HG02763 (cell line): ENCODE results near the gene CDC25C.
"Not testable (repeated sequence)": the region's sequence is repeated elsewhere in the genome, so short reads cannot be mapped to it uniquely, and the experiment has no call there.

Experiments used
- ATAC-seq: cut with Tn5 transposase; IDR thresholded peaks from one replicate; pipeline ENCODE4 v1.9.1; 2021; ENCODE audit warnings: mild to moderate bottlenecking, moderate library complexity; ENCODE audit not compliant: unreplicated experiment

Gene CDC25C

DNA sequence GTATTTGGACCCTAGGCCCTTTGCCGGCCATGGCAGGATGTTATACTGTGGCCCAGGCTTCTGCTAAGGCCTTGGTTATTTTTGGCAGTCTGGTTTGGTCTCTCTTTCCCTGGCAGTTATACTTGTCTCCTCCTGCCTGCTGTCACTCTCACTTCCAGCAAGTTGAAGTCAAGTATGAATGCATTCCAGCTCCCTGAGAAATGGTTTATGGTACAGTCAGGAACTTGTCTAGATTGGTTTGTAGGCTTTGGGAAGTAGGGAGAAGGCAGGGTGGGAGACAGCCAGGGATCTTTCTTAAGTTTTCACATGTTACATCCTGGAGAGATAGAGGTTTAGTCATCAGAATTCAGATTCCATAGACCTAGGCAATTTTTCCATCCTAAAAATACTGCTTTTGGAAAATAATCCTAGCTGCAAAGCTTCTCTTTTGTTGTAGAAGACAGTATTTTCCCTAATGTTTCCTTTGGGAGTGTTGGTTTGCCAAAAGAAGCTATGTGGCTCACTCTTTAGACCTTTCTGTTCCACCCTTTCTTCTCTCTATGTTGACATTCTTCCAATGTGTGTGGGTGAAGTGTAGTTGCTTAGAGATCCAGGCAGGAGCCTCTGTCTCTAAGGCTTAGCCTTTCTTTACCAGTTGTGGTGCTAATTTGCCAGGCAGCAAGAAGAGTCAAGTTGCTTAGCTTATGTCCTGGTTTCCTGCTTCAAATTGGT lies 18.4 kb upstream of the CDC25C start:
- no peak for ATAC-seq

DNA sequence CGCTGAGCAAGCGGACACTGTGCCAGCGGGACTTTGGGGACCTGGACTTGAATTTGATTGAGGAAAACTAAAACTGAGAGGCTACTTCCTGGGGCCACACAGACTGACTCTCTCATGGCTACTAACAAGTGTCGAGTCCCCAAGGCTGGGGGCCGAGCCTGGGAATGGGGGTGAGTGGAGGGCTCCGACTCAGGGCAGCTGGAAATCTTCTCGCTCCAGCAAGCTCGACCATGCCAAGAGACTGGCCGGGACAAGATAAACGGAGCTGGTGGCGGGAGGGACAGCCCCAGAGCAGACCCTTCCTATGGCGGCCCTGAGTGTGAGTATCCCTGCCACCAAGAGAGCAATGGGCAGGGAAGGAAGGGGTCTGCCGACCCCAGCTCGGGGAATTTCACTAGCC lies 15.3 kb upstream of the CDC25C start:
- ATAC-seq, result no peak

DNA sequence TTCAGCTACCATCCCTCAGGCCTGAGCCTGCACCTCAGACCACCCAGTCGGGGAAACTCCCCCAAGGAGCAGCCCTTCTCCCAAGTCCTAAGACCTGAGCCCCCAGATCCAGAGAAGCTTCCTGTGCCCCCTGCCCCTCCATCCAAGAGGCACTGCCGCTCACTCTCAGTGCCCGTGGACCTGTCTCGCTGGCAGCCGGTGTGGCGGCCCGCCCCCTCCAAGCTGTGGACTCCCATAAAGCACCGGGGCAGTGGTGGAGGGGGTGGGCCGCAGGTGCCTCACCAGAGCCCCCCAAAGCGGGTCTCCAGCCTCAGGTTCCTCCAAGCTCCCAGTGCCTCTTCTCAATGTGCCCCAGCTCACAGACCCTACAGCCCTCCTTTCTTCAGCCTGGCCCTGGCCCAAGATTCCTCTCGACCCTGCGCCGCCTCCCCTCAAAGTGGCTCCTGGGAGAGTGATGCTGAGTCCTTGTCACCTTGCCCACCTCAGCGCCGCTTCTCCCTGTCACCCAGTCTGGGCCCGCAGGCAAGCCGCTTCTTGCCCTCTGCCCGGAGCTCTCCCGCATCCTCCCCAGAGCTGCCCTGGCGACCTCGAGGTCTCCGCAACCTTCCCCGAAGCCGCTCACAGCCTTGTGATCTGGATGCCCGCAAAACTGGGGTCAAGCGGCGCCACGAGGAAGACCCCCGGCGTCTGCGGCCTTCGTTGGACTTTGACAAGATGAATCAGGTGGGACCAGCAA lies 13.5 kb upstream of the CDC25C start:
- no peak for ATAC-seq

DNA sequence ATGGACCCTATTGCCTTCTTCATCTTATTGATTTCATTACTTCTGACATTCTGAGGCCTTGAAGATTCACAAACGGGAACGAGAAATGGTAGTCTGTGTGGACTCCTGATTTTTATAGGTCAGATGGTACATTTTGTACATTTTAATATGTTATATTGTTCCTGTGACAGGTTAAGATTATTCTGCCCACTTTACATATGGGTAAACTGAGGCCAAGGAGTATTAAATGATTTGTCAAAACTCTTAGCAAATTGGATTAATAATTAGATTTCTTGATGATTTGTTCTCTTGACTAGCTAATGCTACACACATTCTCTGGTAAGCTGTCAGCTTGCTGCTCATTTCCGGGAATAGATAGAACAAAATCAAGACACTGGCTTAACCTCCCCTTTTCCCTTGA lies 8.4 kb upstream of the CDC25C start:
- ATAC-seq, result no peak

- no peak for ATAC-seq
Observed at GRCh38 chr5:138339464-138339863, 7.9 kb upstream of the CDC25C start.

DNA sequence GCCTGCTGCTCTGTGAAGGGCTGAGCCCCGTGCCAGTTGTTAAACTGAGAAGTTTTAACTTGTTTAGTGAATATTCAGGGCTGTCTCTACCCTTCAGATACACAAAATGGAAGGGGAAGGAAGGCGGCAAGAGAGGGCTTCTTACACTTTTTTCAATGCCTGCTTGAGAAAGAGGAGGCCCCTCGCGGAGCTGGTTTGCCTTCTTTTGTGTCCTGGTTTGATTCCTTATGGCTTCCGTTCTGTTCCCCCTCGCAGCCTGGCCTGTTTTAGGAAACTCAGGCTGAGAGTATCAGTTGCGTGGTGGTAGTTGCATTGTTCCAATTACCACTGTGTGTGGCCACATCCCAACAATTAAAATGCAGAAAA lies 7.5 kb upstream of the CDC25C start:
- ATAC-seq, result no peak

DNA sequence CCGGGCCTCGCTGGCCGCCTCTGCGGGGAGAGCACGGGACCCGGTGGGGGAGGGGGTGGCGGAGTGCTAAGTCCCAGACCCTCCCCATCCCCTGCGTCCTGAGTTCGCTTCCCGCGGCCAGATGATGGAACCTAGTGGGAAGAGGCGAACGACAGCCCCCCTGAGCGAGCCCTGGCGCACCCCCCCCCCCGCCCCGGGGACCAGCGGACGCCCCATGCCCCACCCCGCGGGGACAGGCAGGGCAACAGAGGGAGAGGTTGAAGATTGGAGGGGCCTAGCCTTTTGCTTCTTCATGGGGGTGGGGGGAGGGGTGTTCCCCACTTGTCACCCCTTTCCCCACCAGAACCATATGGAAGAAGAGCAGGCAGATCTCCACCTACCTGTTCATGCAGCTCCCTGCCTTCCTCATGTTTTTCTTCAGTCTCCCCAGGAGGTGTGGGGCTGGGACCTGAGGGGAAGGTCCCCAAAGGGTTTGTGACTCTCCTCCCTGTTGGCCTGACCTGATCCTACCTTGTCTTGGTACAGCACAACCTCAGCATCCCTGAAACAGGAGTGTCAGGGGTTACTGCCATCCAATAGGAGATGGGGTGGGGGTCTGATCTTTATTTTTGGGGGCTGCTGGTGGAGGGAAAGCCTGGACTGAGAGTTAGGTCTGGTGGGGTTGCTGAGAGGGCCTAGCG lies 6.9 kb upstream of the CDC25C start:
- no peak for ATAC-seq

DNA sequence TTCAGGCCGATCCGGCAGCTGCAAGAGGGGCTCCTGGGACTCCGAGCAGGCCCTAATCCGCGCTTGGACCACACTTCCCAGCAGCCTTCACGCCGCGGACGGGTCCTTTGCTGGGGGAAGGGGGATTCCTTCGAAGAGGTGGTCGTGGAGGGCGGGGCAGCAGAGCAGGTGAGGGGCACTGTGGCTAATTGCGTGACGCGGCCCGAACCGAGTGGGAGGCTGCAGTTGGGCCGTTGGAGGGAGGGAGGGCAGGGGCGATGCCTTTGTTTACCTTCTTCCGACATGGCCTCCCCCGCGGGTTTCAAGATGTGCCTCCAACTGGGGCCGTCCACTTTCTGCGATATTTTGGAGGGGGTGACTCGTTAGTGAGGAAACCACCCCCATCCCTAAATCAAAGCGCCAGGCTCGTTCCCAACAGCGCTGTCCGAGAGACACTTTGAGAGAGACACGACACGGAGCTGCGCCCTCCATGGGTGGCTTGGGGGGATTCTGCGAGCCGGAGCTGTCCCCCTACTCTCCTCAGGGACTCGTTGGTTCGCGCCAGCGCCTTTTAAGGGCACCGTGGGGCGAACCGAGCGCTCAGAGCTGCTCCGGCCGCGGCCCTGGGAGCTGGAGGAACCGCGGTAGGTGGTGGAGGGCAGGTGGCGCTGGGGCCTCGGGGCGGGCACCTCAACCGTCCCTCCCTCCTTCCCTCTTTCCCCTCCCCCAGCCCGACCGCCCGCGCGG lies 6.2 kb upstream of the CDC25C start, which contains the start of gene FAM53C:
TSS of gene FAM53C (plus strand) at position 582 of the 726 bp plus-strand sequence. CDS start 3,070 bp downstream, outside the sequence.
- ATAC-seq, result peak; percentile 86

DNA sequence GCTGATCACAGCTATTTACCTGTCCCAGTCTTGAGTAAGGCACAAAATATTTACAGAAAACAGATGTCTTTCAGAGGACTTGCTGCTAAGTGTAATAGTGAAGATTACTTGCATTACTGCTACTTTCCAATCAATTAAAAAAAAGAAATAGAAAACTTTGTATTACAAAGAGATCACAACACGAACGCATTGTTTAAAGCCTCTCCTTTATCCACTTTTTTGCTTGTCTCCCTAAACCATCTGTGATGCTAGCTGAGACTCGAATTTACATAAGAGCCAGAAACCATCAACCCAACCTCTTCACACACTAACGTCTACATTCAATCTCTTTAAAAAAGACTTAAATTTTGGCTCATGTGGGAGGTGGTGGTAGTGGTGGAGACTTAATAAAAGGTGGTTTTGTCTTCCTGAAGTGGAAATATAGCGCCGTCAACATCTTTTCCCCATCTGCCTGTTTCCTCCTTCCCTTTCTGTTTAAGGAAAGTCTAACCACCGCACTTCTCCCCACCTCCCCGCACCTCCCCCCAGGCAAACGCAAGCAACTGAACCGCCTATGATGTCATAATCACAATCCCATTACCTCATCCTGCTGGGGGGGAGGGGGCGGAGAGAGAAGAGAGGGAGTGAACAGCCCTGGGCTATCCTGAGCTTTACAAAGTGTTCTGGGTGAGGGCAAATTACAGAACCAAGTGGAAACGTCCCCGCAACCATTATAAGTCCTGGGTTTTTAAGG lies 5.5 kb upstream of the CDC25C start:
- ATAC-seq, result peak; percentile 10

- ATAC-seq, result no peak
Observed at GRCh38 chr5:138334867-138335447, 3.4 kb upstream of the CDC25C start.

DNA sequence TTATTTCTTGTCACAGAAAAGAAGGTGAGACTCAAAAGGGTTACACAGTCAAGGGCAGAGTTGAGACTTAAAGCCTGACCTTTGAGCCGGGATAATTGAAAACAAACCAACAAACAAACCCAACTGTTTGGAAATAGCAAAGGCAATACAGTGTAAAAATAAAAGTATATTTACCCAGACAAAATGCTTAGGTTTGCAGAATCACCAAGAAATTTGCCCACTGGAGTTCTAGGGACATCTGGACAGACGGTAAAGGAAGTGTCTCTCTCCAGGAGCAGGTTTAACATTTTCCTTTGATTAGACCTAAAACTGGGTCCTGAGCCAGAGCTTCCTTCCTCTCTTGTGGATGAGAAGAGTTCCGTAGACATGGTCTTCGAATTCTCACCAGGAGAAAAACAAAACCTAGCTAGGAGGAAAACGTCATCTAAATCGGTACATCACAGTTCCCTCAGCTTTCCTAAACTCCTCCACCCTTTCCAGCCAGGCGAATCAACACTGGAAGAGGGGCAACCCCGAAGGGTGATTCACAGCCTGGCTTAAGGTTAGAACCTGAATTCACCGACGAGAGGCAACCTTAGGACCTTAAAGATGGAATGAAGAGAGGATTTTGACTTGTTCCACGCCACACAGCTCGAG lies 673 bp downstream of the CDC25C start:
- no peak for ATAC-seq

DNA sequence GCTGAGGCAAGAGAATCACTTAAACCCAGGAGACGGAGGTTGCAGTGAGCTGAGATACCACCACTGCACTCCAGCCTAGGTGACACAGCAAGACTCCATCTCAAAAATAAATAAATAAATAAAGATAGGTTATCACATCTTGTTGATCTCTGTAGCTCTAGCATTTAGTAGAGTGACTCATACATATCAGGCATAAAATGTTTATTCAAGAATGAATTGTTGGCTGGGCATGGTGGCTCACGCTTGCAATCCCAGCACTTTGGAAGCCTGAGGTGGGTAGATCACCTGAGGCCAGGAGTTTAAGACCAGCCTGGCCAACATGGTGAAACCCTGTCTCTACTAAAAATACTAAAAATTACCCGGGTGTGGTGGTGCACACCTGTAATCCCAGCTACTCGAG lies 13.4 kb downstream of the CDC25C start:
- ATAC-seq, result not testable (repeated sequence)

GRCh38 chr5:138316355-138316754 lies 15.2 kb downstream of the CDC25C start:
- no peak for ATAC-seq

- no peak for ATAC-seq
Observed at GRCh38 chr5:138315751-138316278, 15.8 kb downstream of the CDC25C start.

GRCh38 chr5:138305797-138306196 lies 25.8 kb downstream of the CDC25C start:
- no peak for ATAC-seq

DNA sequence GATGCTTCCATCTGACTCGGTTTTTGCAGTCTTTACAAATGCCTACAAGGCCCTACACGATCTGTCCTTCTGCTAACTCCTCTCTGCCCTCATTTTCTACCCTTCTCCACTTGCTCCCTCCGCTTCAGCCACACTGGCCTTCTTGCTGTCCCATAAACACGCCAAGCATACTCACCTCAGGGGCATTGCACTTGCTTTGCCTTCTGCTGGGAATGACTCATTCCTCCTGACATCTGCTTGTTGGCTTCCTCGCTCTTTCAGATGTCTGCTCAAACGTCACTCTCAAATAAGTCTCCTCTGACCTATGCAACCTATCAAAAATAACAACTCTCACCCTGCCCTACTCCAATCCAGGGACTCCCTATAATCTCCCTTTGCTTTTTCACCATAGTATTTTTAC lies 28.2 kb downstream of the CDC25C start:
- no peak for ATAC-seq

DNA sequence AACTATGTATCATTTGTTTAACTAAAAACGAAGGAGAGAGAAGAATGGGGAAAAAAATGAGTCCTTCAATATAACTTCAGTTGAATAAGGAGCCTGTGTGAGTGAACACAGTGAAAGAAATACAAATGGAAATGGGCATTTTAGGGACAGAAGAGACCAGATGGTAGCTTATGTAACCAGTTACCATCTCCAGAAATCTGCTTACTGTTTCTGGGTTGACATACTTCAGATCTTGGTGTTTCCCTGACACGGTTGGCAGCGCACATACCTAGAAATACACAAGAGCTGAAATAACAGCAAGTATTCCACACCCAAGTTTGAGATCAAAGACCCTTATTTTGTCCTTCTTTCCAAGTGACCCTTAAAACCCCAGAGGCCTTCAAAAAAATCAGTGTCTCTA lies 42.3 kb downstream of the CDC25C start:
- ATAC-seq, result no peak

DNA sequence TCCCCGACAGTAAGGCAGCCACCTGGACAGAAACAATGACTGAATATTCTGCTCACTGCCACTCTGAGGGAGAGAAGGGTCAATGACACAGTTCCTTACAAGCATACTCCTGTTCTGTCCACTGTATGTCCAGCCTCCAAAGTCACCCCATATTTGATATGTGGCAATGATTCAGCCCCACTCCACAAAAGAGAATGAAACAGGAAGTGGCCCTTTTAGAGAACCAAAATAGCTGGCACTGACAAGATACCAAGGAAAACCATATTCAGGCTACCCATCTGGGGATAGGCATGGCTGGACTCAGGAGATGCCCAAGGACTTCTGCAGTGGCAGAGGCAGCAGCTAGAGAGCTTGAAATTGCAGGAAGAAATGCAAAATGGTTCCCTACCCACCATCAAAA lies 44.4 kb downstream of the CDC25C start:
- no peak for ATAC-seq

- ATAC-seq, result no peak
Observed at GRCh38 chr5:138282920-138283742, 48.5 kb downstream of the CDC25C start.
